GM12878 (cell line): ENCODE data around the gene IP6K3. TPM values are rescaled to one million over a fixed set of nuclear protein-coding genes. Genes with fewer than 3 reads are reported as not detected.

ENCODE experiments used
- ATAC-seq: fragments of 200-7000 bp; cut with Tn5 transposase; 3 replicates; pipeline ENCODE4 v1.9.1; 2020; ENCODE audit warnings: mild to moderate bottlenecking, moderate library complexity
- BruUV-seq: library from RNA; stranded (reverse); fragments of 400-500 nt; replicated peaks from 2 replicates; lab custom pipeline; 2021; lab: Mats Ljungman, UMichigan
- CTCF ChIA-PET: fragments of 300-600 bp; sonication (Branson Sonifier 250); formaldehyde crosslinking; extraction: SDS; loops from one replicate; lab custom pipeline; 2021; ENCODE audit warnings: inconsistent platforms; lab: Yijun Ruan, JAX
- POLR2A ChIA-PET: fragments of 350-600 bp; formaldehyde crosslinking; extraction: SDS; loops from one replicate; lab custom pipeline; 2021; ENCODE audit warnings: inconsistent platforms; lab: Charles Lee
- RAD21 ChIA-PET: fragments of 300-600 bp; sonication (Branson Sonifier 250); formaldehyde crosslinking; loops from one replicate; lab custom pipeline; 2023; ENCODE audit warnings: antibody characterized with exemption; ENCODE audit not compliant: unreplicated experiment; lab: Charles Lee
- SMC1A ChIA-PET: fragments of 300-600 bp; sonication (Branson Sonifier 250); formaldehyde crosslinking; loops from one replicate; lab custom pipeline; 2023; ENCODE audit not compliant: unreplicated experiment, uncharacterized antibody; lab: Charles Lee
- DNase-seq: peaks from one replicate; pipeline ENCODE4 v3.0.0-alpha.2; 2011; ENCODE audit warnings: low read depth, low spot score
- FAIRE-seq: peaks from 3 replicates; lab custom pipeline; 2011; peaks lifted over from hg19 to GRCh38; lab: Jason Lieb, UNC
- H2AFZ ChIP-seq: 2 replicates; pipeline ENCODE4 v1.6.0; 2011; ENCODE audit warnings: low read depth, low read length, control low read depth; ENCODE audit not compliant: control insufficient read depth
- H3K27ac ChIP-seq: 2 replicates; pipeline ENCODE4 v1.5.1; 2011; ENCODE audit warnings: control low read depth; ENCODE audit not compliant: control insufficient read depth, insufficient read depth
- H3K27me3 ChIP-seq, 2 experiments: replicated peaks in 1 of 2; 2 replicates each; pipeline versions ENCODE4 v1.6.0 to v1.6.1; 2011; ENCODE audit warnings: low read length in 1 of 2; ENCODE audit not compliant: control insufficient read depth in 2 of 2, insufficient read depth in 2 of 2
- H3K36me3 ChIP-seq, 2 experiments: 2 replicates each; pipeline ENCODE4 v1.5.1; 2011; ENCODE audit warnings: low read length in 1 of 2; ENCODE audit not compliant: control insufficient read depth in 2 of 2, insufficient read depth in 2 of 2
- H3K4me1 ChIP-seq: 2 replicates; pipeline ENCODE4 v1.6.1; 2011; ENCODE audit warnings: mild to moderate bottlenecking, low read length, moderate library complexity, mixed read lengths; ENCODE audit not compliant: control insufficient read depth, insufficient read depth
- H3K4me2 ChIP-seq: 2 replicates; pipeline ENCODE4 v1.6.0; 2011; ENCODE audit warnings: control low read depth; ENCODE audit not compliant: control insufficient read depth, insufficient read depth
- H3K4me3 ChIP-seq: fragments of 200-600 bp; sonication (generic); 2 replicates; pipeline ENCODE4 v1.5.1; 2016
- H3K79me2 ChIP-seq: 2 replicates; pipeline ENCODE4 v1.6.0; 2011; ENCODE audit warnings: low read length; ENCODE audit not compliant: control insufficient read depth, insufficient read depth
- H3K9ac ChIP-seq: 2 replicates; pipeline ENCODE4 v1.8.0; 2011; ENCODE audit warnings: low read length, control low read depth, mixed read lengths; ENCODE audit not compliant: control insufficient read depth, insufficient read depth
- H3K9me3 ChIP-seq: replicated peaks from 3 replicates; pipeline ENCODE4 v1.5.1; 2011; ENCODE audit warnings: mild to moderate bottlenecking, low read length; ENCODE audit not compliant: control insufficient read depth, insufficient read depth
- H4K20me1 ChIP-seq: 2 replicates; pipeline ENCODE4 v1.6.0; 2011; ENCODE audit not compliant: control insufficient read depth, insufficient read depth
- BMI1 ChIP-seq: fragments of 450-650 bp; IDR thresholded peaks from 2 replicates; pipeline ENCODE4 v1.6.1; 2016; ENCODE audit warnings: mild to moderate bottlenecking, moderate library complexity, borderline replicate concordance
- FOXK2 ChIP-seq: fragments of 450-650 bp; IDR thresholded peaks from 2 replicates; pipeline ENCODE4 v1.6.1; 2017; ENCODE audit warnings: mild to moderate bottlenecking, moderate library complexity
- HCFC1 ChIP-seq: fragments of 150-350 bp; IDR thresholded peaks from 2 replicates; pipeline ENCODE4 v1.6.1; 2014; ENCODE audit warnings: low read length
- MEF2B ChIP-seq: fragments of 450-650 bp; IDR thresholded peaks from 2 replicates; pipeline ENCODE4 v1.6.1; 2018; ENCODE audit warnings: mild to moderate bottlenecking, moderate library complexity; ENCODE audit not compliant: partially characterized antibody, poor library complexity, severe bottlenecking
- NR2C2 ChIP-seq: IDR thresholded peaks from 2 replicates; pipeline ENCODE4 v1.6.1; 2011; ENCODE audit warnings: borderline replicate concordance, low read depth; ENCODE audit not compliant: control insufficient read depth, insufficient read length
- POLR2AphosphoS2 ChIP-seq: IDR thresholded peaks from 2 replicates; pipeline ENCODE4 v1.6.1; 2011; ENCODE audit warnings: low read depth, mild to moderate bottlenecking, low read length, improper control_type of control experiment, moderate library complexity
- RCOR1 ChIP-seq: conservative IDR thresholded peaks from 2 replicates; pipeline ENCODE4 v1.6.1; 2012; ENCODE audit warnings: low read depth, low read length, improper control_type of control experiment
- SRF ChIP-seq, 2 experiments: IDR thresholded peaks; 2 replicates each; pipeline ENCODE4 v1.6.1; 2011; ENCODE audit warnings: low read depth in 2 of 2, low read length in 2 of 2, mild to moderate bottlenecking in 1 of 2, moderate library complexity in 1 of 2
- ZBED1 ChIP-seq: IDR thresholded peaks from 2 replicates; pipeline ENCODE4 v1.6.1; 2016; ENCODE audit warnings: borderline replicate concordance
- WGBS: methylation state at CpG from one replicate; pipeline ENCODE4 v1.1.6; 2016; ENCODE audit warnings: low lambda C conversion rate; ENCODE audit not compliant: insufficient replicate concordance, insufficient coverage; ENCODE audit errors: missing lambda C conversion rate; 5-methylcytosine and 5-hydroxymethylcytosine counted together
- in situ Hi-C: fragments of 300-500 bp; cut with MboI; formaldehyde crosslinking; loops from 9 replicates; pipeline ENCODE4 v1.14.3; 2018; ENCODE audit warnings: mixed read lengths
- intact Hi-C: fragments of 100-400 bp; cut with micrococcal nuclease; formaldehyde crosslinking; loops from one replicate; pipeline ENCODE4 v1.14.2; 2022; ENCODE audit not compliant: unreplicated experiment
- polyA plus RNA-seq, 11 experiments: library from polyadenylated mRNA; depleted of rRNA in 4 of 11; unstranded in 6 of 11; stranded (reverse) in 5 of 11; fragments of >200 nt; fragmentation: Nextera tagmentation in 4 of 11; fragmentation: Illumina TruSeq in 1 of 11; extraction: Ambion mirVana in 4 of 11; extraction: Trizol in 1 of 11; gene quantifications; 1 replicate in 1 of 11; 2 replicates in 10 of 11; pipeline versions ENCODE4 v1.2.1 to v1.2.3, GENCODE V29; 2011 to 2016; ENCODE audit warnings: inconsistent platforms in 2 of 11, missing spikeins in 2 of 11, low read depth in 1 of 11
- total RNA-seq, 4 experiments: library from RNA; depleted of rRNA in 3 of 4; stranded (reverse); fragments of >200 nt in 3 of 4; fragmentation: Illumina TruSeq in 1 of 4; extraction: Trizol in 1 of 4; gene quantifications; 2 replicates each; pipeline versions ENCODE4 v1.2.1 to v1.2.3, GENCODE V29; 2013 to 2021

IP6K3 gene
- total and polyA plus RNA-seq, 10 of the 15 experiments (the other 5 are each of a cell fraction or from before 2014, with no cell fraction given): 0.02 to 0.15 (median 0.09) TPM; not detected in 7

GRCh38 chr6:33740204-33740608 is 6.5 kb downstream of the IP6K3 start:
- 59% methylated on average over 6 of the region's 6 CpGs for WGBS
- H3K4me2 ChIP-seq: no peak overlapping the region
- H3K4me3 ChIP-seq: no peak overlapping the region
- DNase-seq: no peak
- no peaks in the 10 kb centered on the region for H3K36me3 ChIP-seq
- H3K27me3 ChIP-seq: no peaks in the 10 kb centered on the region; a peak in 1 of 4 replicates
- in situ Hi-C loops (no loop called here), intact Hi-C loops (no loop called here)
- SMC1A ChIA-PET: no interaction called here
- RAD21 ChIA-PET: no interaction called here
- BruUV-seq: no TSS peak
- FAIRE-seq: no peak
- H3K9me3 ChIP-seq: no peaks in the 10 kb centered on the region
- no peak overlapping the region for H2AFZ ChIP-seq
- CTCF ChIA-PET: no interaction called here
- TF ChIP-seq FOXK2 (no peak), HCFC1 (no peak), SRF (IDR thresholded peaks at IDR 0.05; ENCODE audit: low read depth in 2 of 2, low read length in 2 of 2) (no peak), MEF2B (no peak), POLR2AphosphoS2 (no peak), RCOR1 (no peak), ZBED1 (no peak), NR2C2 (no peak)
- no peak for ATAC-seq
- H3K4me1 ChIP-seq: no peaks in the 10 kb centered on the region
- H3K79me2 ChIP-seq: no peaks in the 10 kb centered on the region
- POLR2A ChIA-PET: no interaction called here
- no peak overlapping the region for H3K27ac ChIP-seq
- H3K9ac ChIP-seq: no peak overlapping the region
- H4K20me1 ChIP-seq: no peaks in the 10 kb centered on the region

DNA sequence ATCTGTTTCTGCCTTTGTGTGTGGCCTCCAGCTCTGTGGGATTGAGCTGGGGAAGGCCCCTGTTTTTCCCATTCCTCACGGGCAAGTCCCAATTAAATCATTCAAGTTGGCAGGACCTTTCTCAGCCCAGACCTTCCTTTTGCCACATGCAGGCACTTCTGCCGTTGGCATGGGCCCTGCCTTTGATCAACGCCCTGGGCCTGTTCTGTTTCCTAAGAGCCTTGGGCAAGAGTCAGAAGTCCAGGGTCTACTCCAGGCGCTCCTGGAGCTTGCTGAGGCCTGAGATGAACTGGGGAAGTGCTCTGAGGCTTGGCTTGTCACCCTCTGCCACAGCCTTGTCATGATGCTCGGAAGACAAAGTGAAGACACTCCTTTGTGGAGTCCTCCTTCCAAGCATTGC is 7.1 kb downstream of the IP6K3 start:
- DNase-seq (no peak), ATAC-seq (no peak), FAIRE-seq (no peak)
- ChIA-PET CTCF (no interaction called here), SMC1A (interaction anchor here (0.8 kb wide), 1 partner anchor 25 kb away, joined by 3 read pairs; no protein-coding TSS in a partner anchor), POLR2A (no interaction called here), RAD21 (no interaction called here)
- intact Hi-C loops: no loop called here
- 13% methylated on average over 5 of the region's 5 CpGs for WGBS
- Histone ChIP-seq H3K36me3 (no peaks in the 10 kb centered on the region), H3K4me1 (no peaks in the 10 kb centered on the region)
- in situ Hi-C loops: no loop called here
- BruUV-seq: no TSS peak
- no peak for TF ChIP-seq BMI1
- TF ChIP-seq, all 136 proteins: peak for 0
- H2AFZ ChIP-seq: no peak overlapping the region
- no peaks in the 10 kb centered on the region; a peak in 1 of 4 replicates for H3K27me3 ChIP-seq
- no peaks in the 10 kb centered on the region for H4K20me1 ChIP-seq
- no peak overlapping the region for H3K27ac ChIP-seq
- H3K79me2 ChIP-seq: no peaks in the 10 kb centered on the region
- no peak overlapping the region for H3K4me3 ChIP-seq
- H3K9ac ChIP-seq: no peak overlapping the region
- H3K4me2 ChIP-seq: no peak overlapping the region
- no peaks in the 10 kb centered on the region for H3K9me3 ChIP-seq
